ENCODE results near the gene ZNF385A.
"Not testable (repeated sequence)": the region's sequence is repeated elsewhere in the genome, so short reads cannot be mapped to it uniquely, and the experiment has no call there.

ZNF385A gene

DNA sequence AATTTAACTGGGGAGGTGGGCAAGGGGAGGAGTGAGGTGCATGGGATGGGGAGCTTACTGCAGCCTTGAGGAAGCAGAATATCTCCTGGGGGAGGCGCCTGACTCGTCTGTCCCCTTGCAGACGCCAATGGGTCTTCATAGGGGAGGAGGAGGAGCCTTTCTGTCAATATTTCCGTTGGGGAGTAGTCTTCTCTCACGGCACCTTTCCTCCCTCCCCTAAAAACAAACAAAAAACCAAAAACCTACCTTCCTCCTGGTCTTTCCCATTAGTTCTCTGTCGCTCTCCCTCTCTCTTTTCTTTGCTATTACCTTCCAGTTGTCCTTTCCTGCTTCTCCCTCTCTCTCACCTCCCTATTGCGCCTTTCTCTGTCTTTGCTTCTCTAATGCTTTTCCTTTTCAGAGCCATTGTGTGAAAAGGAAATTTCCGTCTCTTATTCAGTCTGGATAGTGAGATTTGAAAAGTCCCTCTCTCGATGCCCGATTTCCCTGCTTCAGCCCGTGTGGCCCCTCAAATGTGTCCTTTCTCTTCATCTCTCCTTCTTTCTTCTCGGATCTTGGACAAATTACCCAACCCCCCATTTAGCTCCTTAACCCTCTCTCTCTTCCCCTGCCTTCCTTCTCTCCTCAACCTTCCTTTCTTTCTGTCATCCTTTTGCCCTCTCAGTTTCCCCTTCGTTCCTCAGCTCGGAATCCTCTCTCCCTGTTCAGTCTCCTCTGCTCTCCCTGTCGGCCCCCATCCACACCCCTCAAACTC is 26.2 kb downstream of the ZNF385A start:
- peaks cover 24% of the 10 kb centered on the region for H3K4me1 Mint-ChIP-seq

DNA sequence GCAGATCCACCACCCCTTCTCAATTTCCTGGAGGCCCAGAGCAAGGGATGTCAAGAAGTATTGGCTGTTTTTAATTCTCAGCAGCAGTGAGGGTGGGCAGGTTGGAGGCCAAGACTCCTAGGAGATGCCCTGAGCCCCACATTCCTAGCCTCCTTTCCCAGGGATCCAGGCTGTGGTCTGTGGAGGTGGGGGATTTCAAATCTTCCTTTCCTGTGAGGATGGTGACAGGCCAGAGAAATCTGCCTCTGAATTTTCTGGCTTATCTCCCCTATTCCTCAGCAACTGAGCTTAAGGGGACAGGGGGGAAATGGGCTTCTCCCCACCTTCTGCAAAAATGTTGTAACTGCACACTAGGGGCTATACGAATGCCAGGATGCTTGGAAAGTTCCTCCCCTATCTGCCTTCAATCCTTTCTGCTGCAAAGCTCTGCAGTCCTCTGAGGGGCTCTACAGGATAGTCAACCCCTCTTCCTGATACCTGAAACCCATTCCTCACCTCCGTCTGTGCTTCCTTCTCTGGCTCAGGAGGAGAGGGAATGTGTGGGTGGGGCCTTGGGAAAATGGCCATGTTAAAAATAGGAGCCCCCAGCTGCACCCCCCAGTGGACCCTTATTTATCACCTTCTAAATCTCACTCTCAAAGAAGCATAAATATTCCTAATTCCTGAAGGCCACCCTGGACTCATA is 26.9 kb downstream of the ZNF385A start:
- peaks cover 2% of the 10 kb centered on the region for H3K27me3 Mint-ChIP-seq
- peak overlapping the region; percentile 17 for H3K27ac Mint-ChIP-seq
- no peaks in the 10 kb centered on the region for H3K36me3 Mint-ChIP-seq

More for the DNA sequence above, 26.2 kb downstream of the ZNF385A start:
- CTCF ChIA-PET, result interaction anchor here (0.7 to 8.3 kb wide), 11 partner anchors 9 to 144 kb away, joined by 3 to 125 read pairs (median 5); partner anchors contain the start of genes CBX5 and HNRNPA1
- no peaks in the 10 kb centered on the region for H3K36me3 Mint-ChIP-seq
- H3K4me3 Mint-ChIP-seq, result no peak overlapping the region
- no peak overlapping the region for H3K27ac Mint-ChIP-seq
- peak; percentile 79 for DNase-seq
- no peaks in the 10 kb centered on the region for H3K9me3 Mint-ChIP-seq
- peaks cover 6% of the 10 kb centered on the region for H3K27me3 Mint-ChIP-seq

DNA sequence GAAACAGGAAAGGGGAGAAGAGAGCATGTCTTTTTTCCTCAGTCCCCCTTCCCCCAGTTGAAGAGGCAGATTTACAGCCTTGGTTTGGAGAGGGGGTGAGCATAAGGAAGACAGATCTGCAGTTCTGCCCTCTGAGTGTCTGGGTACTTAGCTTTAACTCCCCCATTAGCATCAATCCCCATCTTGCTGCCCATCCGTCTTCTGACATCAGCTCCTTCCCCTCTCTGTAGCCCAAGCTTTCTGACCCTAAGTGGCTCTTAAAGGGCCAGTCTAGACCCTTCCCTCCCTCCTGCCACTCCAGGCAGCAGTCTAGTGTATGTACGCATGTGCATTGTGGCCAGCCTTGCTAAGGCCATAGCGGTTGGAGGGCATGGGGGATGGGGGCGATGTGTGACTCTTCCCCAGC is 27.6 kb downstream of the ZNF385A start:
- peak overlapping the region; percentile 56 for H3K27ac Mint-ChIP-seq
- H3K27me3 Mint-ChIP-seq, result no peaks in the 10 kb centered on the region

More for the DNA sequence above, 26.9 kb downstream of the ZNF385A start:
- peaks cover 21% of the 10 kb centered on the region for H3K4me1 Mint-ChIP-seq
- CTCF ChIA-PET, result interaction anchor here (1.2 to 8.3 kb wide), 6 partner anchors 10 to 143 kb away, joined by 3 to 125 read pairs (median 32); no protein-coding TSS in a partner anchor
- no peak for DNase-seq
- no peaks in the 10 kb centered on the region for H3K9me3 Mint-ChIP-seq
- H3K4me3 Mint-ChIP-seq, result no peak overlapping the region

DNA sequence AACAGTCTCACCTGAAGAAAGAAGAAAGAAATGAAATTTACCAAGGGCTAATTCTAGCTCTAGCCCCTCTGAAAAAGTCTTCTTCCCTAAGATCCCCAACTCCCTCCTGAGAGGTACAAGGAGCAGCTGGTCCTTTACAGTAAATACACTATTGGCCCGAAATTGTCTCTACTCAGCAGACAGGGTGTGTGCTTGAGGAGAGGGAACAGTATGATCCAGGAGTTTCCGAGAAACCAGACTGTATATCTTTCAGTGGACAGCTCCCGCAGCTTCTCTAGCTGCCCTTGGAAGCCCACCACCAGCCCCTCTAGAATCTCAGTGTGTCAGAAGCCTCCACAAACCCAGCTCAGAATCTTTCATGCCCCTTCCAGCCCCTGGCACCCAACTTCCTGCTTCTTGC is 28.3 kb downstream of the ZNF385A start:
- Mint-ChIP-seq H3K4me1 (peaks cover 35% of the 10 kb centered on the region), H3K27ac (peak overlapping the region; percentile 56), H3K27me3 (no peaks in the 10 kb centered on the region), H3K4me3 (no peak overlapping the region), H3K9me3 (no peaks in the 10 kb centered on the region), H3K36me3 (peaks cover 12% of the 10 kb centered on the region)
- CTCF ChIA-PET, result interaction anchor here (1.0 to 8.3 kb wide), 6 partner anchors 12 to 63 kb away, joined by 3 to 125 read pairs (median 13); partner anchors contain the start of gene COPZ1
- DNase-seq, result no peak

More for the DNA sequence above, 27.6 kb downstream of the ZNF385A start:
- peaks cover 5% of the 10 kb centered on the region for H3K36me3 Mint-ChIP-seq
- H3K9me3 Mint-ChIP-seq, result no peaks in the 10 kb centered on the region
- CTCF ChIA-PET, result interaction anchor here (1.2 to 8.3 kb wide), 4 partner anchors 11 to 63 kb away, joined by 3 to 125 read pairs (median 56); no protein-coding TSS in a partner anchor
- H3K4me3 Mint-ChIP-seq, result no peak overlapping the region
- no peak for DNase-seq
- H3K4me1 Mint-ChIP-seq, result peaks cover 28% of the 10 kb centered on the region

DNA sequence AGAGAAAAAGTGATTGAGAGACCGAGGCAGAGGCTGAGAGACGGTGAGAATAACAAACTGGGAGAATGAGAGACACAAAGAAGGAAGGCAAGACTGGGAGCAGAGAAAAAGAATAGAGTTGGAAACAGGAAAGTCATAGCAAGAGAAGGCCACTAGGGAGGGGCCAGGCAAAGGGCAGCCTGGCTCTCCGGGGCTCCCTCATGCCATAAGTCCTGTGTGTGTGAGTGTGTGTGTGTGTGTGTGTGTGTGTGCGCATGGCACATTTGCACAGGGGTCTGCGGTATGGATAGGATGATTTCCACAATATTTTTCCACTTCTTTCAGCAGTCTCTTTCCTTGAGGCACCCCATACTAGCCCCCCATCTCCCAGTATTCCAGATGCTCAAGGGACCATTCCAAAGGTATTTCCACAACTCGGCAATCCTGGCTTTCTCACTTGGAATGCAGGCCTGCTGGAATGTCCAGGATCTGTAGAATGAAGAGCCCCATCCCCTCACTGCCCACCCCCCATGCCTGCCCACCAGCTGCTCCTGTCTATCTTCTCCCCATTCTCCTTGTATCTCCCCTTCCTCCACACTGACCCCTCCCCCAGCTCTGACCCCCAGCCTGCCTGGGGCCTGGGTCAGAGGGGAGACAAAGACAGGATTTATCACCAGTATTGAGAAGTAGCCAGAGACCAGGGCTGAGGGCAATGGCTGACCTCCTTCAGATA is 29.3 kb downstream of the ZNF385A start:
- no peaks in the 10 kb centered on the region for H3K9me3 Mint-ChIP-seq
- CTCF ChIA-PET, result interaction anchor here (1.0 to 4.8 kb wide), 3 partner anchors 12 to 30 kb away, joined by 3 to 22 read pairs (median 4); partner anchors contain the start of gene COPZ1
- H3K4me1 Mint-ChIP-seq, result peaks cover 30% of the 10 kb centered on the region
- H3K27ac Mint-ChIP-seq, result peak overlapping the region; percentile 13
- no peak overlapping the region for H3K4me3 Mint-ChIP-seq
- DNase-seq, result no peak
- H3K27me3 Mint-ChIP-seq, result no peaks in the 10 kb centered on the region
- H3K36me3 Mint-ChIP-seq, result peaks cover 21% of the 10 kb centered on the region

DNA sequence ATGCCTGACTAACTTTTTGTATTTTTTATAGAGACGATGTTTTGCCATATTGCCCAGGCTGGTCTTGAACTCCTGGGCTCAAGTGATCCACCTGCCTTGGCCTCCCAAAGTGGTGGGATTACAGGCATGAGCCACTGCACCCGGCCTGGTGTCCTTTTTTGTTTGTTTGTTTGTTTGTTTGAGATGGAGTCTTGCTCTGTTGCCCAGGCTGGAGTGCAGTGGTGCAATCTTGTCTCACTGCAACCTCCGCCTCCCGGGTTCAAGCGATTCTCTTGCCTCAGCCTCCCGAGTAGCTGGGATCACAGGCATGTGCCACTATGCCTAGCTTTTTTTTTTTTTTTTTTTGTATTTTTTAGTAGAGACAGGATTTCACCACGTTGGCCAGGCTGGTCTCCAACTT is 30.3 kb downstream of the ZNF385A start:
- H3K27me3 Mint-ChIP-seq, H3K4me3 Mint-ChIP-seq, DNase-seq, H3K9me3 Mint-ChIP-seq, CTCF ChIA-PET: not testable (repeated sequence)
- Mint-ChIP-seq H3K36me3 (peaks cover 28% of the 10 kb centered on the region), H3K4me1 (peaks cover 29% of the 10 kb centered on the region), H3K27ac (peak overlapping the region; percentile 24)

DNA sequence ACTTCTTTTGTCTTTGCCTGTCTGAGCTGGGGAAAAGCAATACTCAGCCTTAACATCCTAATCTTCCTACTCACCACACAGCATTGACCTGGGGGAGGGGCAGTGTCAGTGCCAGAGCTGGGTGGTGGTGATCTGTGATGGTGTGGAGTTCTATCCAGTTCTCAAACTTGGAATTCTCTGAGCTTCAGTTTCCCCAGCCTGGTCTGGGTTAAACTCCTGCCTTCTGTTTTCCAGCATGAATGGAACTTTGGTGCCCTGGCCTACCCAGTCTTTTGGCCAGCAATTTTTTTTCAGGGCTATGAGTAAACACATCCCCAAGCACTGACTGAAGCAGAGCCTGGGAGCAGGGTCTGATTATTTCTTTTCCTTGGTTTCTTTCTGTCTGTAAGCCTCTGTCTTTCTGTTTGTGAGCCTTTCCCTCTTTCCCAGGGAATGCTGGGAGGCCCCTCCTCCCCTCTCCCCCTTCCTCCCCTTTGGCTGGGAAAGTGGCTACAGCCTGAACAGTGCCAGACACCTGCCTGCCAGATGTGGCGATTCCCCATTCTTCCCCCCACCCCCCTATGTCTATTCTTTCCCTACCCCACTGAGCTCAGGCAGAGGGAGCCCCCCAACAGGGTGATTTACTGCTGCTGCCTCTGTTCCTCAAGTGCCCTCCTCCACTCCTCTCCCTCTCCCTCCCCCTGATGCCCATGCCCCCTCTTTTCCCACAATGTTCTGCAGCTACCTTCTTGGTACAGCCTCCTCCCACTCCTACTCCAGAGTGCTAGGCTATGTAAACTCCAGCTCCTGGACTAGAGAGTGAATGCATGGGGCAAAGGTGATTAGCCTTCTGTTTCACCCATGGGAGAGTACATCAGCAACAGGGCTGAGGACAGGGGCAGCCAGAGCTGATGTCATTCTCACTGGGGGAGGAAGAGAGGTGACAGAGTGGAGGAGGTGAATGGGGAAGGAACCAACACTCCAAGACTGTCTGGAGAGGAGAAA is 31.4 kb downstream of the ZNF385A start:
- DNase-seq, result no peak
- Mint-ChIP-seq H3K36me3 (peaks cover 28% of the 10 kb centered on the region), H3K4me3 (no peak overlapping the region), H3K4me1 (peaks cover 29% of the 10 kb centered on the region), H3K27ac (no peak overlapping the region), H3K9me3 (no peaks in the 10 kb centered on the region), H3K27me3 (no peaks in the 10 kb centered on the region)
- CTCF ChIA-PET, result interaction anchor here (0.7 to 2.2 kb wide), 8 partner anchors 10 to 138 kb away, joined by 3 to 9 read pairs (median 4); partner anchors contain the start of gene COPZ1

DNA sequence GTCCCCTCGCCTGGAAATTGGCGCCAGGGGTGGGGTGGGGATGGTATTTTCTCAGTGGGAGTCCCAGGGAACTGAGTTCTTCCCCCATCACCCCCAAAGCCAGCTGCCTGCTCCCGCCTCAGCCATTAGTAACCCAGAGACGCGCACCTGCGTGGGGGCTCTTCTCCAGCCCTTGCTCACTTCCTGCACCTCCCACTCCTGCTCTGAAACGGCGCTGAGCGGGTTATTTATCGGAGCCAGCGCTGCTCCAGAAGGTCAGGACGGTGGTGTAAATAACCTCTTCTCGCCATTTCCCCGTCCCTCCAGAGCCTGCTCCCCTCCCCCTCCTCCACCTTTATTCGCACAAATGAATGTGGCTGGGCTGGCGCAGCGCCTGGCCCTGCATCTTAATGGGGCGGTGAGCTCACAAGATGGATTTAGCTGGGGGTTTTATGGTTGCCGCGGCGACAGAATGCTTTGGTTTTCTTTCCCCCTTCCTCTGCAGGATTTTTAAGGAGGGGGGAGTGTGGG is 32.5 kb downstream of the ZNF385A start:
- CTCF ChIA-PET, result interaction anchor here (0.7 to 2.2 kb wide), 7 partner anchors 9 to 57 kb away, joined by 3 to 9 read pairs (median 4); partner anchors contain the start of gene COPZ1
- H3K36me3 Mint-ChIP-seq, result peaks cover 35% of the 10 kb centered on the region
- H3K9me3 Mint-ChIP-seq, result no peaks in the 10 kb centered on the region
- no peak overlapping the region for H3K27ac Mint-ChIP-seq
- peak; percentile 45 for DNase-seq
- H3K27me3 Mint-ChIP-seq, result no peaks in the 10 kb centered on the region
- H3K4me1 Mint-ChIP-seq, result peaks cover 26% of the 10 kb centered on the region
- peak overlapping the region; percentile 27 for H3K4me3 Mint-ChIP-seq

GRCh38 chr12:54351341-54351740 is 33.2 kb downstream of the ZNF385A start:
- no peak overlapping the region for H3K27ac Mint-ChIP-seq
- DNase-seq, result no peak
- H3K27me3 Mint-ChIP-seq, result no peaks in the 10 kb centered on the region
- peaks cover 40% of the 10 kb centered on the region for H3K36me3 Mint-ChIP-seq
- no peak overlapping the region for H3K4me3 Mint-ChIP-seq
- CTCF ChIA-PET, result interaction anchor here (2.3 kb wide), 1 partner anchor 14 kb away, joined by 10 read pairs; no protein-coding TSS in a partner anchor
- peaks cover 19% of the 10 kb centered on the region for H3K4me1 Mint-ChIP-seq
- no peaks in the 10 kb centered on the region for H3K9me3 Mint-ChIP-seq

DNA sequence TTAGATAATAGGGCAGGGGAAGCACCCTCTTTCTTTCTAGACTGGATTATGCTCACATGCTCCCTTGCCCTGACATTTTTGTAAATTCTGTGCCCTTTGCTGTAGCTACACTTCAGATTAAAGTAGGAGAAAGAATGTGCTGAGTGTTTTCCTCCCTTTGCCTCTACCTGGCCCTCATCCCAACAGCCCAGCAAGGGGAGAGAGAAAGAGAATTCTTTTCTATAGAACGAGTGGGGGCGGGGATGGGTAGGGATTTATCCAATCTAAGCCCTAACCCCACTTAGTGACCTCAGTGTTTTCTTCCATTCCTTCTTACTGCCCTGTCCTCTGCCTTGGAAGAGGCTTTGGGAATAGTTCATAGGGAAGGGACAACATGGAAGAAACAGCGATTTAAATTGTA is 33.8 kb downstream of the ZNF385A start:
- no peak for DNase-seq
- CTCF ChIA-PET, result interaction anchor here (1.0 to 2.3 kb wide), 2 partner anchors 14 to 17 kb away, joined by 3 to 10 read pairs; no protein-coding TSS in a partner anchor
- Mint-ChIP-seq H3K36me3 (peaks cover 43% of the 10 kb centered on the region), H3K4me3 (no peak overlapping the region), H3K9me3 (no peaks in the 10 kb centered on the region), H3K4me1 (peaks cover 19% of the 10 kb centered on the region), H3K27ac (no peak overlapping the region), H3K27me3 (no peaks in the 10 kb centered on the region)

DNA sequence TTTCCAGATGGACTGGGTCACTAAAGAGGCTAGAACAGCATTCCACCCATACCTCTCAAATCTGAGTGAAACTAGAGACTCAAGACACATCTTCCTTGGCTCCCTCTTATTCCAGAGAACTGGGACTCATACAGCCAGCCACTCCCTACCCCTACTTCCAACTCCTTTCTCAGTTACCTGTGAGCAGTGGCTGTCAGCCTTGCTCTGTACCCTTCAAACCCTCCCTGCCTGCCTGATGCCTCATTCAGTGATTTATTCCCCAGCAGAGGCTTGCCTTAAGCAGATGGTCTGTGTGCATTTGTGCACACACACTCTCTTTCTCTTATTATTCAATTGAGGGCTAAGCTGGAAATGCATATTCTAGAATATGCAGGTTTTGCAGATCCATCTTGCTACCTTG is 34.9 kb downstream of the ZNF385A start:
- Mint-ChIP-seq H3K27me3 (no peaks in the 10 kb centered on the region), H3K4me3 (no peak overlapping the region), H3K4me1 (peaks cover 19% of the 10 kb centered on the region), H3K9me3 (no peaks in the 10 kb centered on the region), H3K27ac (no peak overlapping the region), H3K36me3 (peaks cover 51% of the 10 kb centered on the region)
- DNase-seq, result no peak
- CTCF ChIA-PET, result interaction anchor here (1.5 to 2.3 kb wide), 2 partner anchors 13 to 50 kb away, joined by 5 to 10 read pairs; no protein-coding TSS in a partner anchor

GRCh38 chr12:54349036-54349435 is 35.5 kb downstream of the ZNF385A start:
- no peak for DNase-seq
- CTCF ChIA-PET, result interaction anchor here (0.8 to 2.3 kb wide), 3 partner anchors 11 to 50 kb away, joined by 3 to 10 read pairs (median 5); no protein-coding TSS in a partner anchor
- no peaks in the 10 kb centered on the region for H3K9me3 Mint-ChIP-seq
- H3K4me3 Mint-ChIP-seq, result no peak overlapping the region
- H3K27me3 Mint-ChIP-seq, result no peaks in the 10 kb centered on the region
- peaks cover 53% of the 10 kb centered on the region for H3K36me3 Mint-ChIP-seq
- H3K4me1 Mint-ChIP-seq, result peaks cover 19% of the 10 kb centered on the region
- H3K27ac Mint-ChIP-seq, result no peak overlapping the region

All from activated naive CD4-positive, alpha-beta T cell treated with anti-CD3 and anti-CD28 coated beads, Interleukin-2, amount 10 ng/mL, durations not matched to agents 7 days and 5 days (primary cell).